ENCODE results near the gene COIL. TPM values are rescaled to one million over a fixed set of nuclear protein-coding genes. Genes with fewer than 3 reads are reported as not detected.

The COIL gene
- total RNA-seq, 3 donors from 2014 or later: 8.8 to 23.0 (median 16.7) TPM

GRCh38 chr17:56893503-56893902 lies 67.3 kb downstream of the COIL start:
- intact Hi-C loops (cut with DNase I; ENCODE audit: low total_unique reads): no loop called here
- H3K9me3 ChIP-seq: peaks cover 0 to under 1% of the 10 kb centered on the region in 2 donors

GRCh38 chr17:56892333-56892732 lies 68.5 kb downstream of the COIL start:
- no peaks in the 10 kb centered on the region for H3K4me1 ChIP-seq
- no peak overlapping the region for H3K4me3 ChIP-seq
- H3K27ac ChIP-seq: no peak overlapping the region
- H3K9me3 ChIP-seq: peaks cover 7 to 9% of the 10 kb centered on the region in 2 donors
- DNase-seq (ENCODE audit: low spot score in 2 of 2): no peak
- H3K27me3 ChIP-seq: no peaks in the 10 kb centered on the region
- H3K36me3 ChIP-seq: peaks cover 17% of the 10 kb centered on the region
- TF ChIP-seq POLR2AphosphoS5 (IDR thresholded peaks at IDR 0.05) (no peak), POLR2A (IDR thresholded peaks at IDR 0.05) (no peak)
- TF ChIP-seq, protein P1, sequence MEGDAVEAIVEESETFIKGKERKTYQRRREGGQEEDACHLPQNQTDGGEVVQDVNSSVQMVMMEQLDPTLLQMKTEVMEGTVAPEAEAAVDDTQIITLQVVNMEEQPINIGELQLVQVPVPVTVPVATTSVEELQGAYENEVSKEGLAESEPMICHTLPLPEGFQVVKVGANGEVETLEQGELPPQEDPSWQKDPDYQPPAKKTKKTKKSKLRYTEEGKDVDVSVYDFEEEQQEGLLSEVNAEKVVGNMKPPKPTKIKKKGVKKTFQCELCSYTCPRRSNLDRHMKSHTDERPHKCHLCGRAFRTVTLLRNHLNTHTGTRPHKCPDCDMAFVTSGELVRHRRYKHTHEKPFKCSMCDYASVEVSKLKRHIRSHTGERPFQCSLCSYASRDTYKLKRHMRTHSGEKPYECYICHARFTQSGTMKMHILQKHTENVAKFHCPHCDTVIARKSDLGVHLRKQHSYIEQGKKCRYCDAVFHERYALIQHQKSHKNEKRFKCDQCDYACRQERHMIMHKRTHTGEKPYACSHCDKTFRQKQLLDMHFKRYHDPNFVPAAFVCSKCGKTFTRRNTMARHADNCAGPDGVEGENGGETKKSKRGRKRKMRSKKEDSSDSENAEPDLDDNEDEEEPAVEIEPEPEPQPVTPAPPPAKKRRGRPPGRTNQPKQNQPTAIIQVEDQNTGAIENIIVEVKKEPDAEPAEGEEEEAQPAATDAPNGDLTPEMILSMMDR (IDR thresholded peaks at IDR 0.05): no peak
- intact Hi-C loops (cut with DNase I; ENCODE audit: low total_unique reads): no loop called here

More at GRCh38 chr17:56893503-56893902, 67.3 kb downstream of the COIL start:
- Histone ChIP-seq H3K4me3 (no peak overlapping the region), H3K4me1 (no peaks in the 10 kb centered on the region), H3K27ac (no peak overlapping the region), H3K27me3 (no peaks in the 10 kb centered on the region), H3K36me3 (peaks cover 17% of the 10 kb centered on the region)
- no peak for DNase-seq (ENCODE audit: low spot score in 2 of 2)
- TF ChIP-seq POLR2A (IDR thresholded peaks at IDR 0.05) (no peak), POLR2AphosphoS5 (IDR thresholded peaks at IDR 0.05) (no peak)
- TF ChIP-seq, protein P1 (IDR thresholded peaks at IDR 0.05): no peak

DNA sequence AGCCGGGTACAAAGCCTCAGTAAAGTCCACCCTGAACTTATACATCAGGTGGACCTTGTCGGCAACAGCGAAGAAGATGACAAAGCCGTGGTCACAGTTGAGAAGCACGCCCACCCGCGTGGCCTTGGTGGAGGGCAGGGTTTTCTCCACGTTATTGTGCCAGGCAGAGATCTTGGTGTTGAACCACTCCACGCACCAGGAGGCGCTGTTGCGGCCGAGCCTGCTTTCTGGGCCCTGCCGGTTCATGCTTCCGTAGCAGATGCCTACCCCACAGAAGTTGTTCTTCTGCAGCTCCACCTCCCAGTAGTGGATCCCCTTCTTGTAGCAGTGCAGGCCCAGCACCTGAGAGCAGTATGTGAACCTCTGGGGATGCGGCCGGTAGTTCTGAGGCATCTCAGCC lies 69.1 kb downstream of the COIL start:
- H3K4me1 ChIP-seq: no peaks in the 10 kb centered on the region
- no peak for DNase-seq (ENCODE audit: low spot score in 2 of 2)
- peaks cover 7 to 9% of the 10 kb centered on the region in 2 donors for H3K9me3 ChIP-seq
- intact Hi-C loops (cut with DNase I; ENCODE audit: low total_unique reads): no loop called here
- peaks cover 17% of the 10 kb centered on the region for H3K36me3 ChIP-seq
- H3K27ac ChIP-seq: no peak overlapping the region
- H3K4me3 ChIP-seq: no peak overlapping the region
- no peaks in the 10 kb centered on the region for H3K27me3 ChIP-seq
- TF ChIP-seq, protein P1 (IDR thresholded peaks at IDR 0.05): peak in 2 of 3 donors; percentile 10 to 28
- no peak for TF ChIP-seq POLR2AphosphoS5 (IDR thresholded peaks at IDR 0.05)

GRCh38 chr17:56890906-56891674 lies 69.8 kb downstream of the COIL start:
- intact Hi-C loops (cut with DNase I; ENCODE audit: low total_unique reads): no loop called here
- peaks cover 7 to 9% of the 10 kb centered on the region in 2 donors for H3K9me3 ChIP-seq
- TF ChIP-seq POLR2A (IDR thresholded peaks at IDR 0.05) (no peak), POLR2AphosphoS5 (IDR thresholded peaks at IDR 0.05) (no peak)
- TF ChIP-seq, protein P1 (IDR thresholded peaks at IDR 0.05): no peak
- H3K4me1 ChIP-seq: no peaks in the 10 kb centered on the region
- no peak overlapping the region for H3K4me3 ChIP-seq
- no peak overlapping the region for H3K27ac ChIP-seq
- H3K27me3 ChIP-seq: no peaks in the 10 kb centered on the region
- DNase-seq (ENCODE audit: low spot score in 2 of 2): no peak
- peaks cover 17% of the 10 kb centered on the region for H3K36me3 ChIP-seq

DNA sequence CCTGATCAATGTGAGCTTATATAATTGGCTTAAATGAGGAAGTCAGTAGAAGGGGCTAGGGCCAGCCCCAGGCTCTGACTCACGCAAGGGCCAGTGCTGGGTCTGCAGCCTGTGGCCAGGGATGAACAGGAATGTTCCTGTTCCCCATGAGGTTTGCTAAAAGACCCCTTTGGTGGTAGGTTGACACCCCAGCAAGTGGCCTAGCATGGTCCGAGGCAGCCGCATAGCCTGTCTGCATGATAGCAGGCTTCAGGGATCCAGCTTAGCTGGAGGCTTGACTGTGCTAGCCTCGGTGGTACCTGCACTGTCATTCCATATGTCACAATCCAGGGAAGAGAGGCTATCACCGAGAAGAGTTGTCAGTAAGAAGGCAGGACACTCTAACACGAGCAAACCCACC lies 70.5 kb downstream of the COIL start:
- H3K4me3 ChIP-seq: no peak overlapping the region
- H3K9me3 ChIP-seq: peaks cover 7 to 9% of the 10 kb centered on the region in 2 donors
- no peak for DNase-seq (ENCODE audit: low spot score in 2 of 2)
- peaks cover 17% of the 10 kb centered on the region for H3K36me3 ChIP-seq
- H3K4me1 ChIP-seq: no peaks in the 10 kb centered on the region
- no peak overlapping the region for H3K27ac ChIP-seq
- no peaks in the 10 kb centered on the region for H3K27me3 ChIP-seq
- intact Hi-C loops (cut with DNase I; ENCODE audit: low total_unique reads): no loop called here
- TF ChIP-seq POLR2AphosphoS5 (IDR thresholded peaks at IDR 0.05): no peak
- TF ChIP-seq, protein P1 (IDR thresholded peaks at IDR 0.05): no peak
